ENCODE data around the gene NAXD. TPM values are rescaled to one million over a fixed set of nuclear protein-coding genes. Genes with fewer than 3 reads are reported as not detected.
"Not testable (repeated sequence)": the region's sequence is repeated elsewhere in the genome, so short reads cannot be mapped to it uniquely, and the experiment has no call there.

Gene NAXD
- total RNA-seq, 4 donors from 2014 or later, result 12.9 to 37.8 (median 33.3) TPM

GRCh38 chr13:110652764-110653163, 37.4 kb downstream of the NAXD start:
- no peak overlapping the region for H3K4me3 ChIP-seq
- 80 to 88% methylated on average over 5 to 10 of the region's 10 CpGs for WGBS, 2 donors (ENCODE audit: low coverage in 1 of 2)
- TF ChIP-seq EP300 (IDR thresholded peaks at IDR 0.05; ENCODE audit: low read depth) (no peak), CTCF (IDR thresholded peaks at IDR 0.05) (no peak), POLR2A (IDR thresholded peaks at IDR 0.05) (no peak), POLR2AphosphoS5 (IDR thresholded peaks at IDR 0.05) (no peak)
- no peaks in the 10 kb centered on the region for H3K9me3 ChIP-seq
- H3K27me3 ChIP-seq, result no peaks in the 10 kb centered on the region
- no peaks in the 10 kb centered on the region for H3K4me1 ChIP-seq
- peaks cover 0 to 8% (median 0%) of the 10 kb centered on the region in 4 donors for H3K36me3 ChIP-seq
- no peak for DNase-seq
- intact Hi-C loops (cut with DNase I; ENCODE audit: low total_unique reads), result no loop called here
- H3K27ac ChIP-seq, result no peak overlapping the region
- in situ Hi-C loops (cut with MboI; ENCODE audit: low pct_ligation_motif_present in 1 of 4, low pct_unique_long_range_greater_than_20kb in 1 of 4, low sequenced_read_pairs in 3 of 4), result no loop called here

GRCh38 chr13:110653271-110653670, 37.9 kb downstream of the NAXD start:
- 80 to 87% methylated on average over 3 to 14 of the region's 14 CpGs for WGBS, 2 donors (ENCODE audit: low coverage in 1 of 2)
- H3K4me3 ChIP-seq, result no peak overlapping the region
- DNase-seq, result no peak
- H3K27me3 ChIP-seq, result no peaks in the 10 kb centered on the region
- H3K4me1 ChIP-seq, result no peaks in the 10 kb centered on the region
- intact Hi-C loops (cut with DNase I; ENCODE audit: low total_unique reads), result no loop called here
- H3K9me3 ChIP-seq, result no peaks in the 10 kb centered on the region
- TF ChIP-seq POLR2AphosphoS5 (IDR thresholded peaks at IDR 0.05) (no peak), POLR2A (IDR thresholded peaks at IDR 0.05) (no peak), EP300 (IDR thresholded peaks at IDR 0.05; ENCODE audit: low read depth) (no peak), CTCF (IDR thresholded peaks at IDR 0.05) (no peak)
- no peak overlapping the region for H3K27ac ChIP-seq
- in situ Hi-C loops (cut with MboI; ENCODE audit: low pct_ligation_motif_present in 1 of 4, low pct_unique_long_range_greater_than_20kb in 1 of 4, low sequenced_read_pairs in 3 of 4), result no loop called here
- peaks cover 0 to 8% (median 0%) of the 10 kb centered on the region in 4 donors for H3K36me3 ChIP-seq

GRCh38 chr13:110653851-110654250, 38.5 kb downstream of the NAXD start:
- Histone ChIP-seq H3K4me3 (no peak overlapping the region), H3K4me1 (no peaks in the 10 kb centered on the region), H3K36me3 (peaks cover 0 to 8% (median 0%) of the 10 kb centered on the region in 4 donors), H3K9me3 (no peaks in the 10 kb centered on the region), H3K27me3 (no peaks in the 10 kb centered on the region), H3K27ac (no peak overlapping the region)
- 95% methylated on average over 14 of the region's 14 CpGs; no CpG with 5 or more reads in 1 of the 2 donors for WGBS, 2 donors (ENCODE audit: low coverage in 1 of 2)
- DNase-seq, result no peak
- TF ChIP-seq CTCF (IDR thresholded peaks at IDR 0.05), result no peak
- TF ChIP-seq POLR2A (IDR thresholded peaks at IDR 0.05), result no peak
- TF ChIP-seq POLR2AphosphoS5 (IDR thresholded peaks at IDR 0.05), result no peak
- TF ChIP-seq EP300 (IDR thresholded peaks at IDR 0.05; ENCODE audit: low read depth), result no peak
- in situ Hi-C loops (cut with MboI; ENCODE audit: low pct_ligation_motif_present in 1 of 4, low pct_unique_long_range_greater_than_20kb in 1 of 4, low sequenced_read_pairs in 3 of 4), result no loop called here
- intact Hi-C loops (cut with DNase I; ENCODE audit: low total_unique reads), result no loop called here

GRCh38 chr13:110657196-110657595, 41.9 kb downstream of the NAXD start:
- in situ Hi-C loops (cut with MboI; ENCODE audit: low pct_ligation_motif_present in 1 of 4, low pct_unique_long_range_greater_than_20kb in 1 of 4, low sequenced_read_pairs in 3 of 4), result no loop called here
- no peaks in the 10 kb centered on the region for H3K4me1 ChIP-seq
- no peak overlapping the region for H3K27ac ChIP-seq
- intact Hi-C loops (cut with DNase I; ENCODE audit: low total_unique reads), result no loop called here
- TF ChIP-seq EP300 (IDR thresholded peaks at IDR 0.05; ENCODE audit: low read depth) (no peak), POLR2AphosphoS5 (IDR thresholded peaks at IDR 0.05) (no peak), CTCF (IDR thresholded peaks at IDR 0.05) (no peak), POLR2A (IDR thresholded peaks at IDR 0.05) (no peak)
- 95 to 97% methylated on average over 5 to 7 of the region's 7 CpGs for WGBS, 2 donors (ENCODE audit: low coverage in 1 of 2)
- no peaks in the 10 kb centered on the region for H3K9me3 ChIP-seq
- DNase-seq, result no peak
- peaks cover 0 to 4% (median 0%) of the 10 kb centered on the region in 4 donors for H3K36me3 ChIP-seq
- no peaks in the 10 kb centered on the region for H3K27me3 ChIP-seq
- no peak overlapping the region for H3K4me3 ChIP-seq

GRCh38 chr13:110658218-110658911, 43.0 kb downstream of the NAXD start:
- peaks cover 0 to 12% (median 4%) of the 10 kb centered on the region in 4 donors for H3K36me3 ChIP-seq
- in situ Hi-C loops (cut with MboI; ENCODE audit: low pct_ligation_motif_present in 1 of 4, low pct_unique_long_range_greater_than_20kb in 1 of 4, low sequenced_read_pairs in 3 of 4); DNase-seq; H3K9me3 ChIP-seq; H3K4me3 ChIP-seq; H3K4me1 ChIP-seq; intact Hi-C loops (cut with DNase I; ENCODE audit: low total_unique reads); H3K27ac ChIP-seq; H3K27me3 ChIP-seq: not testable (repeated sequence)
- WGBS, 2 donors (ENCODE audit: low coverage in 1 of 2), result 70 to 80% methylated on average over 5 to 6 of the region's 6 CpGs

Measured in transverse colon (tissue), 4 donors.